Activated CD8-positive, alpha-beta memory T cell treated with anti-CD3 and anti-CD28 coated beads, Interleukin-2, amount 10 ng/mL, durations not matched to agents 7 days and 5 days (primary cell): Measurements from ENCODE around the gene VWA5B2. TPM values are rescaled to one million over a fixed set of nuclear protein-coding genes. Genes with fewer than 3 reads are reported as not detected.

Experiments
- ATAC-seq: fragments of 150-1000 bp; cut with Tn5 transposase; one replicate; pipeline ENCODE4 v1.10.0; 2021; ENCODE audit warnings: moderate library complexity
- CTCF ChIA-PET: fragments of 350-600 bp; sonication (Branson Sonifier 250); formaldehyde crosslinking; loops from one replicate; lab custom pipeline; 2021; ENCODE audit warnings: antibody characterized with exemption; lab: Charles Lee
- DNase-seq: peaks from one replicate; pipeline ENCODE4 v3.0.0-alpha.2; 2020
- H3K27ac Mint-ChIP-seq: one replicate; pipeline ENCODE4 v1.8.0; 2021; ENCODE audit warnings: mild to moderate bottlenecking, mixed read lengths
- H3K27me3 Mint-ChIP-seq: one replicate; pipeline ENCODE4 v1.8.0; 2021; ENCODE audit warnings: mixed read lengths
- H3K36me3 Mint-ChIP-seq: one replicate; pipeline ENCODE4 v1.8.0; 2021; ENCODE audit warnings: mild to moderate bottlenecking, mixed read lengths
- H3K4me1 Mint-ChIP-seq: one replicate; pipeline ENCODE4 v1.8.0; 2021; ENCODE audit warnings: mixed read lengths
- H3K4me3 Mint-ChIP-seq: one replicate; pipeline ENCODE4 v1.8.0; 2021; ENCODE audit warnings: mild to moderate bottlenecking, moderate library complexity, mixed read lengths
- H3K9me3 Mint-ChIP-seq: one replicate; pipeline ENCODE4 v1.8.0; 2022; ENCODE audit warnings: low read depth, mixed read lengths
- total RNA-seq, 2 experiments: library from RNA; stranded (reverse); gene quantifications; one replicate each; pipeline ENCODE4 v1.2.3, GENCODE V29; 2021

VWA5B2 gene
- total RNA-seq = not detected

GRCh38 chr3:184229394-184230080 is at the start of gene VWA5B2:
Gene VWA5B2, plus strand, starts transcription at chr3:184229585. Its CDS starts 944 bp downstream, at chr3:184230529.
- H3K36me3 Mint-ChIP-seq = no peaks in the 10 kb centered on the region
- H3K27ac Mint-ChIP-seq = no peak within 1 kb of the TSS
- CTCF ChIA-PET = interaction anchor here (0.6 to 5.3 kb wide), 6 partner anchors 11 to 60 kb away, joined by 3 to 42 read pairs (median 4); partner anchors contain the start of genes CAMK2N2 and EEF1AKMT4
- ATAC-seq (peak; percentile 96), DNase-seq (peak; percentile 74)
- H3K4me1 Mint-ChIP-seq = peaks cover 6% of the 10 kb centered on the region
- H3K4me3 Mint-ChIP-seq = no peak within 1 kb of the TSS
- peaks cover 50% of the 10 kb centered on the region for H3K27me3 Mint-ChIP-seq
- H3K9me3 Mint-ChIP-seq = no peaks in the 10 kb centered on the region

- DNase-seq (no peak), ATAC-seq (no peak)
- Mint-ChIP-seq H3K36me3 (peaks cover 42% of the 10 kb centered on the region), H3K27me3 (no peaks in the 10 kb centered on the region), H3K4me3 (no peak overlapping the region), H3K9me3 (no peaks in the 10 kb centered on the region), H3K27ac (no peak overlapping the region), H3K4me1 (peaks cover 24% of the 10 kb centered on the region)
- CTCF ChIA-PET = interaction anchor here (1.4 kb wide), 1 partner anchor 163 kb away, joined by 3 read pairs; the partner anchor contains the start of gene ABCC5
Observed at GRCh38 chr3:184180165-184180564, 49.2 kb upstream of the VWA5B2 start.

DNA sequence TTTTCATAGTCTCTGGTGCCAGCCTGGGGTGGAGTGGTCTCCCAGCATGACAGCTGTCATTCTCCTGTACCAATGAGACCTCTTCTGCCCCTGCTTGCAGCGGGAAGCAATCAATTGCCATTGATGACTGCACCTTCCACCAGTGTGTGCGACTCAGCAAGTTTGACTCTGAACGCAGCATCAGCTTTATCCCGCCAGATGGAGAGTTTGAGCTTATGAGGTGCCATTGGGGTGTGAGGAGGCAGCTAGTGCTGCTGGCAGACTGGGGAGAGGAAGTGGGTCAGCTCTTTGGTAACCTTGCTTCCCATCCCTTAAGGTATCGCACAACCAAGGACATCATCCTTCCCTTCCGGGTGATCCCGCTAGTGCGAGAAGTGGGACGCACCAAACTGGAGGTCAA is 47.8 kb upstream of the VWA5B2 start:
- H3K4me1 Mint-ChIP-seq = peaks cover 17% of the 10 kb centered on the region
- H3K9me3 Mint-ChIP-seq = no peaks in the 10 kb centered on the region
- ATAC-seq = no peak
- peaks cover 42% of the 10 kb centered on the region for H3K36me3 Mint-ChIP-seq
- H3K27ac Mint-ChIP-seq = no peak overlapping the region
- no peak for DNase-seq
- CTCF ChIA-PET = no interaction called here
- no peaks in the 10 kb centered on the region for H3K27me3 Mint-ChIP-seq
- H3K4me3 Mint-ChIP-seq = no peak overlapping the region

GRCh38 chr3:184183679-184184078 is 45.7 kb upstream of the VWA5B2 start:
- Mint-ChIP-seq H3K4me3 (no peak overlapping the region), H3K36me3 (peaks cover 42% of the 10 kb centered on the region), H3K4me1 (peaks cover 24% of the 10 kb centered on the region), H3K9me3 (no peaks in the 10 kb centered on the region), H3K27ac (no peak overlapping the region), H3K27me3 (no peaks in the 10 kb centered on the region)
- DNase-seq (no peak), ATAC-seq (no peak)
- CTCF ChIA-PET = interaction anchor here (1.0 to 3.4 kb wide), 3 partner anchors 9 to 122 kb away, joined by 3 to 20 read pairs (median 6); partner anchors contain the start of gene AP2M1

DNA sequence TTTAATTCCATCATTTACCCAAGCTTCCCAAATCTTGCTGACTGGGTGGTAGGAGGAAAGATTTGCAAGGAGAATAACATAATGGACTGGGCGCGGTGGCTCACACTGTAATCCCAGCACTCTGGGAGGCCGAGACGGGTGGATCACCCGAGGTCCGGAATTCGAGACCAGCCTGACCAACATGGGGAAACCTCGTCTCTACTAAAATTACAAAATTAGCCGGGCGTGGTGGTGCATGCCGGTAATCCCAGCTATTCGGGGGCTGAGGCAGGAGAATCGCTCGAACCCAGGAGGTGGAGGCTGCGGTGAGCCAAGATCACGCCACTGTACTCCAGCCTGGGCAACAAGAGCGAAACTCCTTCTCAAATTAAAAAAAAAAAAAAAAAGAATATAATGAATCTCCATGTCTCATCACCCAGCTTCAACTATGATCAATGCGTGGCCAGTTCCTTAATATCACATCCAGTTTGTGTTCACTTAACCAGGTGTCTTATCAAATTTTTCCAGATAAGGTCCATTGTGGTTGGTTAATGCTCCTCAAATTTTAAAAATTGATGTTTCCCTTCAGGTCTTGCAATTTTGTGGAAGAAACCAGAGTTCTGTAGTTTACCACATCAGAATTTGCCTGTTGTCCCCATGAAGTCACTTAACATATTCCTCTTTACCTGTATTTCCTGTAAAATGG is 44.7 kb upstream of the VWA5B2 start:
- Mint-ChIP-seq H3K4me3 (peak overlapping the region; percentile 86), H3K9me3 (no peaks in the 10 kb centered on the region), H3K36me3 (peaks cover 43% of the 10 kb centered on the region), H3K27me3 (no peaks in the 10 kb centered on the region), H3K4me1 (peaks cover 26% of the 10 kb centered on the region), H3K27ac (peak overlapping the region; percentile 91)
- ATAC-seq (no peak), DNase-seq (no peak)
- CTCF ChIA-PET = interaction anchor here (1.6 to 3.4 kb wide), 3 partner anchors 10 to 65 kb away, joined by 5 to 20 read pairs (median 6); partner anchors contain the start of genes AP2M1 and EEF1AKMT4

DNA sequence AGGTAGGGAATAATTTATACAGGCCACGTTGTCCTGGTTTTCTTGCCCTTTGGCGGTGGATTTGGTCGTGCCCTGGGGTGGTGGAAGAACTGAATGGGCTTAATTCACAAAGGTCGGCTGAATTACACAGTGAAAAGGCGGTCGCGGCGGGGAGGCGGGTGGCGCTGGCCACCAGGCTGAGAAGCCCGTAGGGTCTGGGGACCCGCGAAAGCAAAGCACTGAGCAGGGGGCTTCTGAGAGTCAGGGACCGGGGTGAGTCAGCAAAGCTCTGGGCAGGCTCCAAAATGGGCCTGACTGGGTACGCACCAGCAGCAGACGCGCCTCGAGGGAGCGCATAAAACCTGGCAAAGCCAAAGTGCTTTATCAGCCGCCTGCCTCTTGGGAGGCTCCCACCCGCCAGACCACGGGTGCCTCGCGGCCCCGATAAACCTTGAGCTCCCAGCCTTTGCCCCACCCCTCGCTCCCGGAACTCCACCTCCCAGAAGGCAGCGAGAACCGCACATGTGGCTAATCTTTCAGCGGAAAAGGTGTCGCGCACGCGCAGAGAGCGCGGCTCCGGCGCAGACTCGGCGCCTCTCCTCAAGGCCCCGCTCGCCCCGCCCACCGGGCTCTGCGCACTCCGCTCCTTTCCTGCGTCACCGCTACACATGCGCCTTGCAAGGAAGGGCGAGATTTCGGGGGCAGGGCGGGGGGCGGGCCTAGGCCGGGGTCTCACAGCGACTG is 43.8 kb upstream of the VWA5B2 start:
- Mint-ChIP-seq H3K4me3 (peak overlapping the region; percentile 86), H3K27me3 (no peaks in the 10 kb centered on the region), H3K9me3 (no peaks in the 10 kb centered on the region), H3K27ac (peak overlapping the region; percentile 91), H3K4me1 (peaks cover 30% of the 10 kb centered on the region), H3K36me3 (peaks cover 44% of the 10 kb centered on the region)
- DNase-seq = peak; percentile 99
- CTCF ChIA-PET = interaction anchor here (0.8 to 3.4 kb wide), 6 partner anchors 11 to 301 kb away, joined by 3 to 20 read pairs (median 3); partner anchors contain the start of genes ABCC5, AP2M1, EEF1AKMT4 and PARL
- peak; percentile 96 for ATAC-seq

GRCh38 chr3:184186184-184186901 is 43.0 kb upstream of the VWA5B2 start, which contains the start of gene ABCF3:
Gene ABCF3, plus strand, starts transcription at chr3:184186199. Its CDS starts 9 bp downstream, at chr3:184186208.
- H3K9me3 Mint-ChIP-seq = no peaks in the 10 kb centered on the region
- H3K4me1 Mint-ChIP-seq = peaks cover 30% of the 10 kb centered on the region
- no peaks in the 10 kb centered on the region for H3K27me3 Mint-ChIP-seq
- H3K36me3 Mint-ChIP-seq = peaks cover 40% of the 10 kb centered on the region
- CTCF ChIA-PET = interaction anchor here (0.7 to 3.4 kb wide), 7 partner anchors 12 to 302 kb away, joined by 3 to 20 read pairs (median 3); partner anchors contain the start of genes ABCC5, AP2M1, EIF2B5 and PARL
- ATAC-seq (no peak), DNase-seq (no peak)
- H3K4me3 Mint-ChIP-seq = peak within 1 kb of the TSS; percentile 86
- H3K27ac Mint-ChIP-seq = peak within 1 kb of the TSS; percentile 91

DNA sequence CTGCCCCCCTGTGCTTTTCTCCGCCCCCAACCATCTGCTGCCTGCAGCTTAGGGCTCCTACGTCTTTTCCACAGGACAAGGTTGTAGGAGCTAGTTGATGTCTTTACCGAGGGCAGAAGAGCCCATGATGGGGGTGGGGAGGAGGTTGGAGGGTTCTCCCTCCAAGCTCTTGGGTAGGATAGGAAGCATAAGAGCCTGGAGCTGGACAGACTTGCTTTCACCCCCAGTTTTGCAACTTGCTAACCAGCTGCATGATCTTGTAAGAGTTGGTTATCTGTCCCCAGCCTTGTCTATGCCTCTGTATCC is 42.5 kb upstream of the VWA5B2 start:
- H3K27me3 Mint-ChIP-seq = no peaks in the 10 kb centered on the region
- ATAC-seq (no peak), DNase-seq (no peak)
- peak overlapping the region; percentile 91 for H3K27ac Mint-ChIP-seq
- CTCF ChIA-PET = interaction anchor here (0.7 to 3.4 kb wide), 3 partner anchors 41 to 65 kb away, joined by 3 to 20 read pairs (median 3); partner anchors contain the start of gene EIF2B5
- H3K4me3 Mint-ChIP-seq = peak overlapping the region; percentile 86
- H3K36me3 Mint-ChIP-seq = peaks cover 36% of the 10 kb centered on the region
- H3K9me3 Mint-ChIP-seq = no peaks in the 10 kb centered on the region
- peaks cover 30% of the 10 kb centered on the region for H3K4me1 Mint-ChIP-seq

GRCh38 chr3:184188080-184188479 is 41.3 kb upstream of the VWA5B2 start:
- no peak overlapping the region for H3K27ac Mint-ChIP-seq
- peaks cover 33% of the 10 kb centered on the region for H3K36me3 Mint-ChIP-seq
- H3K4me3 Mint-ChIP-seq = no peak overlapping the region
- H3K27me3 Mint-ChIP-seq = no peaks in the 10 kb centered on the region
- ATAC-seq = no peak
- CTCF ChIA-PET = interaction anchor here (1.0 kb wide), 1 partner anchor 55 kb away, joined by 3 read pairs; no protein-coding TSS in a partner anchor
- peaks cover 30% of the 10 kb centered on the region for H3K4me1 Mint-ChIP-seq
- H3K9me3 Mint-ChIP-seq = no peaks in the 10 kb centered on the region
- DNase-seq = no peak

DNA sequence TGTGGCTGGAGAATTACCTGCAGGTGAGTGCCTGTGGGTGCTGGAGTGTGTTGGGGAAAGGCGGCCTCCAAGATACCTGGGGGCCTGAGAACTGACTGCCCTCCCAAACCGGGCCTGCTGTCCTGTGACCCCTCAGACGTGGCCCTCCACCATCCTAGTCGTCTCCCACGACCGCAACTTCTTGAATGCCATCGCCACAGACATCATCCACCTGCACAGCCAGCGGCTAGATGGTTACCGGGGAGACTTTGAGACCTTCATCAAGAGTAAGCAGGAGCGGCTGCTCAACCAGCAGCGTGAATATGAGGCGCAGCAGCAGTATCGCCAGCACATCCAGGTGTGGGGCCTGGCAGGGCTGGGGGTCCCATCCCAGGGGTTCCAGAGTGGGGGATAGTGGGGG is 40.0 kb upstream of the VWA5B2 start:
- no peak overlapping the region for H3K4me3 Mint-ChIP-seq
- no peaks in the 10 kb centered on the region for H3K9me3 Mint-ChIP-seq
- peaks cover 30% of the 10 kb centered on the region for H3K4me1 Mint-ChIP-seq
- H3K36me3 Mint-ChIP-seq = peaks cover 33% of the 10 kb centered on the region
- H3K27ac Mint-ChIP-seq = no peak overlapping the region
- CTCF ChIA-PET = interaction anchor here (1.1 kb wide), 1 partner anchor 61 kb away, joined by 3 read pairs; no protein-coding TSS in a partner anchor
- H3K27me3 Mint-ChIP-seq = no peaks in the 10 kb centered on the region
- no peak for DNase-seq
- no peak for ATAC-seq

DNA sequence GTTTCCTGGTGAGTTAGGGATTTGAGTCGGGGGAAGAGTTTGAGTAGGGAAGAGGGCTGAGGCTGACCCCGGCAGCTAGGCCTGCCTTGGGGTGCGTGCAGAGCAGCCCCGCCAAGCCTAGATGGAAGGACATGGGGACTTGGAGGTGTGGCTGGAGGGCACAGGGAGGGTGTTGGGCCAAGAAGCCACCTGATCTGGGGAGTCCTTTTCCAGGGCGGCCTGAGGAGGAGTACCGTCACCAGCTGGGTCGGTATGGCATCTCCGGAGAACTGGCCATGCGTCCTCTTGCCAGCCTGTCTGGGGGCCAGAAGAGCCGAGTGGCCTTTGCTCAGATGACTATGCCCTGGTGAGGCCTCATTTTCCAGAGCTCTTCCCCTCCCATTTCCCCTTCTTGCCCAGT is 36.5 kb upstream of the VWA5B2 start:
- CTCF ChIA-PET = no interaction called here
- no peak for DNase-seq
- Mint-ChIP-seq H3K27ac (no peak overlapping the region), H3K4me1 (peaks cover 8% of the 10 kb centered on the region), H3K4me3 (no peak overlapping the region), H3K9me3 (no peaks in the 10 kb centered on the region), H3K27me3 (no peaks in the 10 kb centered on the region), H3K36me3 (peaks cover 29% of the 10 kb centered on the region)
- ATAC-seq = no peak

DNA sequence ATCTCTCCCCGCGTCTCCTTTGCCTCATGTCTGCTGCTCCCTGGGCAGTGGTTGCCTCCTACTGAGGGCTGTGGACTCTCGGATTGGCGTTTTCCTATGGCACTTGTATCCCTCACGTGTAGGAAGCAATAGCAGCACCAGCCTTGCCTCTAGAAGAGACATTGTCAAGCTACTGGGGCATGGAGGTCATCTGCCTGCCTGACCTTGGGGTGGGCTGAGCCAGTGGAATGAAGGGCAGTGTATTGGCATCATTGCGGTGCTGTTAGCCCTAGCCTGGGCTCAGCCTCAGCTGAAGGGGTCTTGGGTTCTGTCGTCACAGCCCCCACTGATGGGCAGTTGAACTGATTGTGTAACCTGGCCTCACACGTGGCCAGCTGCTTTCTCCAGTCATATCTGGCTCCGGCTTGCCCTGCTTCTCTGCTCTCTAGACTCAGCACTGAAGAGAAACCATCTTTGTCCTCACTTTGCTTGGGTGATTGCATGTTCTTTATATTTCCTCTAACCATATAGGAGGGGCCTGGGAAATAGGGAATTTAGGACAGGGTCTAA is 35.3 kb upstream of the VWA5B2 start:
- ATAC-seq (no peak), DNase-seq (no peak)
- H3K36me3 Mint-ChIP-seq = peaks cover 23% of the 10 kb centered on the region
- H3K27ac Mint-ChIP-seq = no peak overlapping the region
- H3K27me3 Mint-ChIP-seq = no peaks in the 10 kb centered on the region
- H3K9me3 Mint-ChIP-seq = no peaks in the 10 kb centered on the region
- H3K4me3 Mint-ChIP-seq = no peak overlapping the region
- CTCF ChIA-PET = no interaction called here
- peaks cover 4% of the 10 kb centered on the region for H3K4me1 Mint-ChIP-seq
